ENCODE results near the gene PTGDS. TPM values are rescaled to one million over a fixed set of nuclear protein-coding genes. Genes with fewer than 3 reads are reported as not detected.

Gene PTGDS
- total RNA-seq, 1 donor = 10.8 TPM

DNA sequence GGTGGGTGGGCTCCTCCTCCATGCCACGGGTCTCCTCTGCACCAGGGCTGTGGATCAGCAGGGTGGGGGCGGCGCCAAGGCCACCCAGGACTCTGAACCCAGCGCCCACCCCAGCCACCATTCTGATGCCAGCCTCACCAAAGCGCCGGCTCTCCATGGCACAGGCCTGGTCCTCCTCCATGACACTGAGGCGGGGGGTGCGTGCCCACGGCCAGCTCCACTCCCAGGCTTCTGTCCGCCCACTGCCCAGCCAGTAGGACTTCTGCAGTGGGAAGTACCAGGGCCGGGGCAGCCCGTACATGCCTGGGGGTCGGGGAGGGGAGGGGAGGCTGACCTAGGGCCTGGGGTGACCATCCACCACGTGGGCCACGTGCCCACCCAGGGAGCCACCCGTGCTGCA lies 39.1 kb downstream of the PTGDS start:
- TF ChIP-seq, protein P1, sequence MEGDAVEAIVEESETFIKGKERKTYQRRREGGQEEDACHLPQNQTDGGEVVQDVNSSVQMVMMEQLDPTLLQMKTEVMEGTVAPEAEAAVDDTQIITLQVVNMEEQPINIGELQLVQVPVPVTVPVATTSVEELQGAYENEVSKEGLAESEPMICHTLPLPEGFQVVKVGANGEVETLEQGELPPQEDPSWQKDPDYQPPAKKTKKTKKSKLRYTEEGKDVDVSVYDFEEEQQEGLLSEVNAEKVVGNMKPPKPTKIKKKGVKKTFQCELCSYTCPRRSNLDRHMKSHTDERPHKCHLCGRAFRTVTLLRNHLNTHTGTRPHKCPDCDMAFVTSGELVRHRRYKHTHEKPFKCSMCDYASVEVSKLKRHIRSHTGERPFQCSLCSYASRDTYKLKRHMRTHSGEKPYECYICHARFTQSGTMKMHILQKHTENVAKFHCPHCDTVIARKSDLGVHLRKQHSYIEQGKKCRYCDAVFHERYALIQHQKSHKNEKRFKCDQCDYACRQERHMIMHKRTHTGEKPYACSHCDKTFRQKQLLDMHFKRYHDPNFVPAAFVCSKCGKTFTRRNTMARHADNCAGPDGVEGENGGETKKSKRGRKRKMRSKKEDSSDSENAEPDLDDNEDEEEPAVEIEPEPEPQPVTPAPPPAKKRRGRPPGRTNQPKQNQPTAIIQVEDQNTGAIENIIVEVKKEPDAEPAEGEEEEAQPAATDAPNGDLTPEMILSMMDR (IDR thresholded peaks at IDR 0.05; ENCODE audit: insufficient read depth, low read depth, low read length) = no peak
- DNase-seq (ENCODE audit: low read depth) = no peak
- no peak overlapping the region for H3K4me3 ChIP-seq (ENCODE audit: low read depth, low read length)

DNA sequence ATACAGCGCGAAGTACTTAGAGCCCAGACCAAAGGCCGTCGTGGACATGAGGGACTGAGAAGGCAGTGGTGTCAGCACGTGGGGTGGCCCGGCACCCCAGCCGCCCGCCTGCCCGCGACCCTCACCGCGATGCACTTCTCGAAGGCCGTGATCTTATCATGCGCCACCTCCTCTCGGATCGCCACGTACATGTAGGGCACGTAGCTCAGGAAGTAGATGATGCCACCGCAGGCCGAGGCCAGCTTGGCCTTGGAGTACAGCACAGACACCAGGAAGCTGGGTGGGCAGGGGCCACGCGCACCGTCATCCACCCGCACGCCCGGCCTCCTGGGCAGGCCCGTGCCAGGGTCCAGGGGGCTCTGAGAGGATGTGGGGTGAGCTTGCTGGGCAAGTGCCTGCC lies 39.8 kb downstream of the PTGDS start:
- TF ChIP-seq, protein P1 (IDR thresholded peaks at IDR 0.05; ENCODE audit: insufficient read depth, low read depth, low read length) = no peak
- no peak overlapping the region for H3K4me3 ChIP-seq (ENCODE audit: low read depth, low read length)
- no peak for DNase-seq (ENCODE audit: low read depth)

DNA sequence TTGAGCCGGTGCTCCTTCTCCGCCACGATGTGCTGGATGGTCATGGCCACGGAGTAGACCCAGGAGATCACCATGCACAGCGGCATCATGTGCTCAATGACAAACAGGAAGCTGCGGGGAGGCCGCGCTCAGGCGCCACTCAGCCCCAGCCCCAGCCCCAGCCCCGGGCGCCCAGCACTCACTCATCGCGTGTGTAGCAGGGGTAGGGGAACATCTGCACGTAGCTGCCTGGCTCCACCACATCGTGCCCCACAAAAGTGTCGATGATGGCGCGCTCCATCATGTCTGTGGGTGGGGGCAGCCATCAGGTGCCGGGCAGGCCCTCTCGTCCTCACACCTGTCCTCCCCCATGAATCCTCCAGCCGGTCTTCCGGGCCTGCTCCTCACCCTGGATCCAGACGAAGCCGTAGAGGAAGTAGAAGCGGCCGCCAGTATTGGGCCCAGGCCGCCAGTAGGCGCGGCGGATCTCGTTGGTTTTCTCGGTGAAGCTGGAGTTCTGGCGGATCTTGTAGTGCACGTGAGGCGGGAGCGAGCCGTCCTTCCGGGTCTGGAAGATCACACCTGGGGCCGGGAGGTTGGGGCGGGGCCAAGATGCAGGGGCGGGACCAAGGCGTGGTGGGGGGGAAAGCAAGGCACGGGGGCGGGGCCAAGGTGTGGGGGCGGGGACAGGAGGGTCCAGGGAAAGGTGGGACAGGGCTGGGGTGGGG lies 40.6 kb downstream of the PTGDS start:
- no peak overlapping the region for H3K4me3 ChIP-seq (ENCODE audit: low read depth, low read length)
- DNase-seq (ENCODE audit: low read depth) = no peak
- TF ChIP-seq, protein P1 (IDR thresholded peaks at IDR 0.05; ENCODE audit: insufficient read depth, low read depth, low read length) = no peak

GRCh38 chr9:137018761-137019559 lies 41.7 kb downstream of the PTGDS start:
- TF ChIP-seq, protein P1 (IDR thresholded peaks at IDR 0.05; ENCODE audit: insufficient read depth, low read depth, low read length) = no peak
- no peak for DNase-seq (ENCODE audit: low read depth)
- H3K4me3 ChIP-seq (ENCODE audit: low read depth, low read length) = no peak overlapping the region

DNA sequence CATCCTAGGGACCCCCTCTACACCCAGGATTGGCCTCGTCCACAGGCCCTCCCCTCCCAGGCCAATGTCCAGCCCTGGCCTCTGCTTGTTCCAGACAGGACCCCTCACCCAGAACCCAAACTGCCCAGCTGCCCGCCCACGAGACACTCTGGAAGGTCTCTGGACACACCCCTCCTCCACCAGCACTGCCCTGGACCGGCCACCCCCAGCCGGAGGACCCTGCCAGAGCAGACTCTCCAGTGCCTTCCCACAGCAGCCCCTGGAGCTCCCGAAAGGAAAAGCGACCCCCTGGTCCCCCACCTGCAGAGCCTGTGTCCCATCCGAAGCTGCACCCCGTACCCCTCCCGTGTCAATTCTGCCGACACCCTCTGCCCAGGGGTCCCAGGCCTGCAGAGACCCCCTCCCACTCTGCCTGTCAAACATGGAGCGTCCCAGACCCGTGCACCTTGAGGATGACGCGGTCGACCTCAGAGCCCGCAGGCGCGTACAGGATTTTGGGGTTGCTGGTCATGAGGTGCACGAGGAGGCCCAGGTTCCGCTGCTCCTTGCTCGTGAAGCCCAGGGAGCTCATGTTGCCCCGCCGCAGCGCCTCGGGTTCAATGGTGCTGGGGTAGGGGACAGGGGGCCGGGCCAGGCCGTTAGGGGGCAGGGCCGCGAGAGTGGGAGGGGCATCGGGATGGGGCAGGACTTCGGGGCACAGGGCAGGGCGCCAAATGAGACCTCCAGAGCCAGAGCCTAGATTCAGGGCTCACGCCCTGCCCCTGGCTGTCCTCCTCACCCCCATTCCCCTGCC lies 42.8 kb downstream of the PTGDS start:
- TF ChIP-seq, protein P1 (IDR thresholded peaks at IDR 0.05; ENCODE audit: insufficient read depth, low read depth, low read length) = no peak
- no peak for DNase-seq (ENCODE audit: low read depth)
- no peak overlapping the region for H3K4me3 ChIP-seq (ENCODE audit: low read depth, low read length)

DNA sequence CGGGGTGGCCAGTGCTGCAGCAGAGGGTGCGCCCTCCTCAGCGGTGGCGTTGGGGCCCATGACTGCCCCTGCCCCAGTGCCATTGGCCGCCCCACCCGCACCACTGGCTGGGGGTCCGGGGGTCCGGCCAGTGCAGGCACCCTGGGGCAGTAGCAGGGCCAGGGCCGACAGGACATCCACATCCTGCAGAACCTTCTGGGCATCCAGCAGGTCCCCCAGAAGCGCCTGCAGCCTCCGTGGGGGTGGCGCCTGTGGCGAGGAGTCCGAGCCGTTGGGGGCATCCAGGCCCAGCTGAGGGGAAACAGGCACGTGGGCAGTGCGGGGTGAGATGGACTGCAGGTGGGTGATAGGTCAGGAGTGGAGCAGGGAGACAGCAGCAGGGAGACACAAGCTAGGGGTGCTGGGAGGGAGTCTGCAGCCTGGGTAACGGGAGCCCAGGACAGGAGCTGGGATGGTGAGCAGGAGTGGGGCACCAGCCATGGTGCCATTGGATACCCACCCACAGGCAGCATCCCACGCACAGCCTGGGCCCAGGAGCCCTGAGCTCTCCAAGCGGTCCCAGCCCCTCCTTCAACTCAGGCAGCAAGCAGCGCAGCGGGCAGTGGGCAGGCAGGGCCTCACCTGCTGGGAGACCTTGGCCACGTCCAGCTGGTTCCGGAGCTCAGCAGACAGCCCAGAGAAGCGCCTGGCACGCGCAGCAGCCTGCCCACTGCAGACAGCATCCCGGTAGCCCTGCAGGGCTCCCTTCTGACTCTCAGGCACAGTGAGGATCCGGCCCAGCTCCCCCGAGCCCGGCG lies 43.7 kb downstream of the PTGDS start:
- DNase-seq (ENCODE audit: low read depth) = no peak
- no peak overlapping the region for H3K4me3 ChIP-seq (ENCODE audit: low read depth, low read length)
- TF ChIP-seq, protein P1 (IDR thresholded peaks at IDR 0.05; ENCODE audit: insufficient read depth, low read depth, low read length) = no peak

Measured in fibroblast of villous mesenchyme (primary cell).